NCI-H524 (cell line): ENCODE measurements around the gene A2M.

ENCODE experiments used
- DNase-seq, 2 experiments: peaks; one replicate each; lab custom pipeline; 2025; lab: John Stamatoyannopoulos, UW

A2M gene

DNA sequence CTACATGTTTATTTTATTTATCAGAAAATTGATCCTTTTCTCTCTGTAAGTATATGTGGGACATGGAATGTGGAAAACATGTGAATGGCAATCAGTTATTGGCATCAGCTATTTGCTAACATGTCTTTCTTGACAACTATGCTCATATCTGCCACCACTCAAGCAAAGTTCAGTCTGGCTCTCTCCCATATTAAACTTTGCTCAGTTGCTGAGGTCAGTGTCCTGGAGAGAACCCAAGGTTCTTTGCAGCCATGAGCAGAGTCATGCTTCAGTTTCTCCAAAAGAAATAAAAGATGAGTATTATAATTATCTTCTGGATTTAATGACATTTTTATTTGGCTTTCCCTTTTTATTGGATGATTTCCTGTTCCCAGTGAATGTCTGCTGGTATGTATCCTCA lies 42.6 kb downstream of the A2M start:
- DNase-seq, result no peak

DNA sequence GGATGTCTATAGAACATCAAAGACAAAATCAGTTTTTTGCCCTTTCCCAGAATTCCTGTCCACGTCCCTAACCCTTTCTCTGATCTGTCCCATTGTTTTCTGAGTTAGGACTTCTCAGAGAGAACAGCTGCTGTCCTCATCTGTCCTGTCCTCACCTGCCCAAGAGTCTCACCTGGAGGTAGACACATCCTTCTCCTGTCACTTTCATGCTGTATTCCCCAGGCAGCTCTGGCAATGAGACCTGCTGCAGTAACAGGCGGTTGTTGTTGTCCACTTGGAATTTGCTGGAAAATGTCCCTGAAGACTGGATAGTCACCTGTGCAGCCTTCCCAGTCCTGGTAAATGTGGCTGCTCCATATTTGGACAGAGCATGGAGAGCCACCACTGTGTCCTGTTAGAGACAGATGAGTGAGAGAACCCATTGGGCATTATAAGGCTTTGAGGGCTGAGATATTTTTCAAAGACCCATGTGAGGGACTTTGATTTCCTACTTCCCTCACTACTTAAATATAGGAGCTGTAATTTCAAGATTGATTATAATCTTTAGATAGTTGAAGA lies 43.2 kb downstream of the A2M start:
- DNase-seq, result no peak

DNA sequence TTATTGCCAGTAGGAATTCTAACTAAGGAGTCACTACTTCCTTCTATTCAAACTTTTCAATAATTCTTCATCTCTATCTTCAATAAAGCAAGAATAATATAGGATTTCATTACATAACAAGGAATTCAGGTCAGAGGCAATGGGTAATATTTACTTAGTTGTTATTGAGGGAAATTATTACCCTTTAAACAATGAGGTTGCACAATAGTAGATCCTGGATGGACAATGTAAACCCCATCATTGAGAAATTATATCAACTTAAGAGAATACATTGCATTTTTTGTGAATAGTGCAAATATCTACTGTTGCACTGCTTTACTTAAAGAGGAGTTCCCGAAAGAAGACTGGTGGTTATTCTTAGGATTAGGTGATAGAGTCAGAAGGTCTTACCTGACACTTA lies 43.8 kb downstream of the A2M start:
- no peak for DNase-seq

DNA sequence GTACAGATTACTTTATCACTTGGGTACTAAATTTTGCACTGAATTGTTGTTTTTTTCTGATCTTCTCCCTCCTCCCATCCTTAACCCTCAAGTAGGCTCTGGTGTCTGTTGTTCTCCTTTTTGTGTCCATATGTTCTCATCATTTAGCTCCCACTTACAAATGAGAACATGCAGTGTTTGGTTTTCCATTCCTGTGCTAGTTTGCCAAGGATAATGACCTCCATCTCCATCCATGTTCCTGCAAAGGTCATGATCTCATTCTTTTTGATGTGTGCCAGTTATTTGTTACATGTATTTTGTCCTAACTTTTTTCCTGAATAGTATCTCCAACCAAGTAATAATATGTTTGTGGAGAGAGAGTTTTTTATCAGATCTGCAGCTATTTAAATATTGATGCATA lies 44.2 kb downstream of the A2M start:
- peak in 1 of 2 experiments; percentile 5 for DNase-seq

DNA sequence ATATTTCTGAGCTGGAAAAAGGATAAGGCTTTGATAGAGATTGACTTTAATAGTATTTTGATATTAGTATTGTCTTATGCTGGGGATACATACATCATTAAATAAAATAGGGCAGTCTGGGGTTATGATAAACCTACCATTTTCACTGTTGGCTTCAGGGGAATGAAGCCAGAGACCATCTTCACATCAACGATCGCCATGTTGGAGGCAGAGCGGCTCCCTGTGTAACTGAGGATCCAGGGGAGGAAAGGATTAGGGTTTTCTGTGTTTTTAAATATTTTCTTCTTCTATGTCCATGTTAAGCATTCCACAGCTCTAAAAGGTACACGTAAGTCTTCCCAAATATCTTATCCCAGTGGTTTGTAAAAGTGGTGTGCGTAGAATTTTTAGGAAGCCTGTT lies 45.4 kb downstream of the A2M start:
- no peak for DNase-seq

DNA sequence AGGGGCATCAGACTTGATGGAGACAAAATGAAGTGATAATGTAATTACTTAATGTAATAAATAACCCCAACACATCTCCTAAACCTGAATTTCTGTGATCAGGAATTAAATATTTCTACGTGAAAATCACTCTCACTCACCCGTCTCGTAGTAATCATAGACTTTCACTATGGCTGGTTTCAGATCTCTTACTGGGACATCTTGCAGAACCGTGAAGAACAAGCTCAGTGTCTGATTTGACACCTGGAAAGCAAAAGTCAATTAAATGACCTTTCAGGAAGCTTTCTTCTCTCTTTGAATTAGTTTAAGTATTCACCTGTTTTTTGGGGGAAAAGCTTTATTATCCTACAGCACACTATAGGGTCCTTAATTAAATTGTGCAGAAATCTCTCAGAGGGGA lies 47.1 kb downstream of the A2M start:
- DNase-seq, result no peak

DNA sequence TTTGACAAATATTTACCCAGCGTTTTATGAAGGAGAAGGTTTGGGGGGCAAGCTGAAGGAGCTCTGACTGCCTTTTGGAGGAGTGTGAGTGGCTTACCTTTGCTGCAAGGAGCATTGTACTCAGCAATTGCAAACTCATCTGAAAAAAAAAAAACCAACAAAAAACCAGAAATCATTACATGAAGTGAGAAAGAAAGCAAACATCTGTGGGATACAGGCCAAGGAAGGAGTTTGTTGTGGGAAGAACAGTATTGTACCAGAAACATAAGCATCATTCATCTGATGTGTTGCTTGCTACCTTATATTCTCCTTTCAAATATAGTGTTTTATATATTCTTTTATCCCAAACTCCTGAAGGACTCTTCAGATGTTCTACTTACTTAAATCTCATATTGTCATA lies 47.6 kb downstream of the A2M start:
- DNase-seq, result no peak

DNA sequence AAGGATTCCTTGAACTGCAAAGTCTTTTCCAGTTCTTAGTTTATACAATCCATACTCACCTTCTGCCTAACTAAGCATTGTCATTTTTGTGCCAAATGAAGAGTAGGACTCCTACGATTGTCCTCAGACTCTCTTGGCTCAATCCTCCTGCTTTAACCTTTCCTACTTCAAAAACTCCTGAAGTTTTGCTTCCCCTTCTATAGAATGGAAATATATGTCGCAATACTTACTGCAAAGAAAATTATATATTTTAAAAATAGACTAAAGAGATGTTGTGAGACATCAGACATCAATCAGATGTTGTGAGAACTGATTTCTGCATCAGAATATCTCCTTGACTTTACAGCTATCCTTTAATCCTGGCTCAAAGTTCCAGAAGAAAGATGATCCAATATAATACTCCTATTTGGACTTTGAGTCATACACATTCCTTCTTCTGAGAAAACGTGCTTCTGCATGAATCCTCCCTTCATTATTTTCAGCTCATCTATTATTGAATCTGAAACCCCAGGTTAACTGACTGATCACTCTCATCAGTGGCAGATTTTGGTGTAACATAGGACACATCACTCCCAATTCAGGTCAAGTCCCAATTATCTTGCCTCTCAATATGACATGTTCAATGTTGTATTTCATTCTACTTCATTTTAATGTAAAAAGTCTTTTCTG lies 48.8 kb downstream of the A2M start:
- DNase-seq, result no peak

DNA sequence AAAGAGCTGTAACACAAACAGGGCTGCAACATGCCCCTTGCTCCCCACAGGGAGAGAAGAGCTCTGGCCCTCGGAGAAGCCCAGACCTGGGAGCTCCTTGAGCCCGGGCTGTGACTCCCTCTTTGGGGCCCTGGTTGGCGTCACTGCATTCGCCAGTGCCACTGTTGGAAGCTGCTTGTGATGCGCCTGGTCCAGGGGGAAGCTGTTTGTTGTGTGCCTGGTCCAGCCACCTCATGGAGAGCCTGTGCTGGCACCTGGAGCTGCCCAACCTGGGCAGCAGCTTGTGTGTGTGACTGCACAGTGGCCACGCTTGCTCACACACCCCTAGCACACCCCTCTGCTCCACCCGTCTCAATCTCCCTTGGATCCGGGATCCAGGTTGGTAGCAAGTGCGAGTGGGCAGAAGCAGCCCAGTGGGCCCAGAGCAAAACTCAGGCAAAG lies 49.5 kb downstream of the A2M start:
- DNase-seq, result no peak

DNA sequence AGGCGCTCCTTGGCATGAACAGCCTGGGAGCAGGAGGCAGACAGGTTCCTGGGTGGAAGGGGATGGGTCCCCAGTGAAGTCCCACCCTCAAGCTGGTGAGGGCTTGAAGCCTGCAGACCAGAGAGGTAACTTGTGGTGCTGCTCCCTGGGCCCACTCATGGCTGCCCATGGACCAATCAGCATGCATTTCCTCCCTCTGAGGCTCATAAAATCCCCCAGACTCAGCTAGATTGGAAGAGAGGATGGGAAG lies 50.2 kb downstream of the A2M start:
- no peak for DNase-seq

DNA sequence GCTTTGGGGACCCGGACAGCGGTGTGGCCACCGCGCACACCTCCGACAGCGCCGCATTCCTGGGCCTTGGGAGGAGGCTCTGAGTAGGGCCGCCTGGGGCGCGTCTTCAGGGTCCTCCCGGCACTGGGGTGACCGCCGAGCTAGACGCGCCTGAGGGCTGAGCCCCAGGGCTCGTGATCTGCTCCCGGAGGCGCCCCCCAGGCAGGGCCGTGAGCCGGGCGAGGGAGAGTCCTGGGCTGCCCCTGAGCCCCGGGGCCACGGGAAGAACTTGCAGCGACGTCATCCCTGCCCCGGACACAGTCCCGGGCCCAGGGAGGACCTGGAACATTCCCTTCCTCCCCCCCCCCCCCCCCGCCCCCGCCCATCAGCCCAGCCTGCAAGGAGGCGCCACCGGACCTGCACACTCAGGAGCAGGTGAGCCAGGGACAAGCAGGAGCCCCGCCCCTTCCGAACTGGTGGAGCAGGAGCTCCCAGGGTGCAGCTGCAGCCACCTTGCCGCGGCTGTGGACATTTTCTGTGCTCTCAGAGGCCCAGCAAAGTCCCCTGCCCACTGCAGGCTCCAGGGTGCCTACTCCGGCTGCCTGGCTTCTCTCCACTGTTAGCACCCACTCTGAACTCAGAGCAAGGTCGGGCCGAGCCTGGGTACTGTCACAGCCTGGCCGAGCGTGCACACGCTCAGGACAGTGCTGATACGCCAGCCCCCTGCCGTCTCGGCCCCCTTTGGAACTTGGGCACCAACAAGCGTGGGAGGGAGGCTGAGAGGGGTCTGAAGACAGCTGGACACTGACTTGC lies 50.7 kb downstream of the A2M start:
- no peak for DNase-seq

DNA sequence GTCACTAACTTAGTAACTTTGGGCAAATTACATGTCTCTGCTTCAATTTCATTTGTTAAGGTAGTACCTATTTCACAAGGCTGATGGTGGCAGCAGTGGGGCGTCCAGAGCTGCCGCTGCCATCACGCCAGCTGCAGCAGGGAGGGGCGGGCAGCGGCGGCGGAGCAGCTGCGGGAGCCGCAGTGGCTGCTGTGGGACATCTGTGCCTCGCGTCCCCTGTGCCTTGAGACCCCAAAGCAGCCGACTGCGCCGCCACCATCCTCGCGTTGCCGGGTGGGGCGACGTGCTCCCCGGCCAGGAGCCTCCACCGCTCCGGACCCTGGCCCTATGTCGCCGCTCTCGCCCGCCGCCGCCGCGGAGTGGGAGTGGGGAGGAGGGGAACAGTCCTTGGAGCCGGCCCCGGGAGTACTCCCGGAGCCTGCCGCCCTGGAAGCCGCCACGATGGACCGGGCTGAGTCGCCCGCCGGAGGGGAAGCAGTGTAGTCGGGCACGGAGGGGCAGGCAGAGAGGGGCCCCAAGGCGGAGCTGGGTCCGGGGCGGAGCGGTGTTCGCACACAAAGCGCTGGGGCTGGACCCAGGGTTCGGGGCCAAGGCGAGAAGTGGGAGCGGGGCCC lies 51.4 kb downstream of the A2M start:
- DNase-seq, result peak; percentile 51 to 77

DNA sequence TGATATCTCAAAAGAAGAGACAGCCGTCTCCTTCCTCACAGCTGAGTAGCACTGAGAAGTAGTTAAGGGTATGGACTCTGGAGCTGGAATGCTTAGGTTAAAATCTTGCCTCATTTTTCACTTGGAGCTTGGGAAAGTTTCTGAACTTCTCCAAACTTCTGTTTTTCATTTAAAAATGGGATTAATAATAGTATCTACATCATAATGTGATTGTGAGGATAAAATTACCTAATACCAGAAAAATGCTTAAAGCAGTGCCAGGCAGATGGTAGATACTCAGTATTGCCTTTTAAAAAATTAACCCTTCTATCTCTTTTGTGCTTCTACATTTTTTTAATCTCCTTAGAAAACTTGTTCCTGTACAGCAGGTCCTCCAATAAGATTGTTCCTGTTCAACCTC lies 63.1 kb downstream of the A2M start:
- no peak for DNase-seq

DNA sequence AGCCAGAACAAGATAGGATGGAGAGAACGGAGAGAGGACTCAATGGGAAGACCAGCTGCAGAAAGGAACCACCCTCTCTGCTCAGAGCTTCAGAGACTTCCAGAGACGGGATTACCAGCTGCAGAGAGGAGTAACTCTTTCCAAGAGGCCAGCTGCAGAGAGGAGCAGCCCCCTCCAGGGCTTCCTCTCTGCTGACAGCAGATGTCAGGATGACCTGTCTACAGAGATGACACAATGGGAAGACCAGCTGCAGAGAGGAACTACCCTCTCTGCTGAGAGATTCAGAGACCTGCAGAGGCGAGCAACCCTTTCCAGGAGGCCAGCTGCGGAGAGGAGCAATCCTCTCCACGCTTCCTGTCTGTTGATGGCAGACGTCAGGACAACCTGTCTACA lies 64.6 kb downstream of the A2M start:
- peak in 1 of 2 experiments; percentile 8 for DNase-seq

DNA sequence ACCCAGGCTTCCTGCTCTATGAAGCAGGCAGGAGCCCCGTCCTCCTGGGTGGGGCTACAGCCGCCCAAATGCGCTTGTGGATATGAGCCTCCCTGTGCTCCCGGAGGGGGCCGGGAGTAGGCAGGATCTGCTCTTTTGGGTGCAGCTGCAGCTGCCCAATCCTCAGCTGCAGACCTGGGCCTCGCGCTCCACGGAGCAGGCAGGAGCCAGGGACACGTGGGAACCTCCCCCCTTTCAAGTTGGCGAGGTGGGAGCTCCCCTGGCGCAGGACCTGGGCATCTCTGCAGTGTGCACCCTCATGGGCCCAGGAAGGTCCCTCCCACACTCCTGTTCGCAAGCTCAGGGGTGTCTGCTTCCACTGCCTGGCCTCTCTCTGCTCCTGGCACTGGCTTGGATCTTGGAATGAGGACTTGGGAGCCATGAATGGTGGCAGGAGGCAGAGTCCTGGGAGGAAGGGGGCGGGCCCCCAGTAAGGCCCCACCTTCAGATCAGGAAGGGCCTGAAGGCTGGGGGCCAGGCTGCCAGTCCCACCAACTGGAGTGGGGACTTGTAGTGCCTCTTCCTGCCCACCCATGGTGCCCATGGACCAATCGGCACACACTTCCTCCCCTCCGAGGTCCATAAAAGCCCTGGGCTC lies 65.1 kb downstream of the A2M start:
- DNase-seq, result no peak

DNA sequence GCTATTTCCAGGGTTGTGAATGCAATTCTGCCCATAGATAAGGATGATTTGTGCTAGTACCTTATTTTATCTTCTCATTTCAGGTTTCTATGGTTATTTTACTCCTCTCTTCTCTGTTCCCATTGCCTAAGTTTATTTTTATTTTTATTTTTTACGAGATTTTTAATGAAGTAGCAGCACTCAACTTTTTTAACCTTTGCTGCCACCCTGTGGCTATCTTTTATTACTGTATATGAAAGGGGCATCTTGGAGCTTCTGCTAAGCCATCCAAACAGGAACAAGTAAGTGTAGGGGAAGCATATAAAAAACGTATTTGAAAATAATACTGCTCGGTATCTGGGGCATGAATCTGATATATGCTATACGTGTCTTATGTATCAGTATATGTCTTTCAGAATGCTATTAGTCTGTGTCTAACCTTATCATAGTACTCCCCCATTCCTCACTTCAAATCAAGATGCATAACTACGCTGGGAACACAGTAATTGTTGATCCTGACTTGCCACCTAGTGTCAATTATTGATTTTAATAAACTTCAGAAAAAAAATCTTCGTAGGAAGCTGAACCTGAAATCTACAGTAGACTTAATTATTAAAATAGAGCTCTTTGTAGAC lies 66.1 kb downstream of the A2M start:
- peak in 1 of 2 experiments; percentile 48 for DNase-seq

DNA sequence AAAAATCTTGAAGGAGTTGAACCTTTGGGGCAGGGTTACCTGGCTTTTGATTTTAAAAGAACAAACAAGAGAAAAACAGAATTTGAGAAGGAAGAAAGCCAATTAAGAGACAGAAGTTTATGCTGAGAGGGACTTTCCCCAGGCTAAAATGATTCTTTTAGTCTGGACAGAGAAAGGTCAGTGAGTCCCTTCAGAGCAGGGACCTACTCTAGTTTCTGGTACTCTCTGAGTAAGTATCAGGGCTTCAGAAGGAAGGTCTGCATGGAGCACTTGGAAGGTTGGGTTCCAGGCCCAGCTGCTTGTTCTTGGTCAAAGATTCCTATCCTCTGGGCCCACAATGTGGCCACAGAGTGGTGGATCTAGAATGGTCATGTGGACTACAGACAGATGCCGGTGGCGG lies 66.8 kb downstream of the A2M start:
- DNase-seq, result no peak

DNA sequence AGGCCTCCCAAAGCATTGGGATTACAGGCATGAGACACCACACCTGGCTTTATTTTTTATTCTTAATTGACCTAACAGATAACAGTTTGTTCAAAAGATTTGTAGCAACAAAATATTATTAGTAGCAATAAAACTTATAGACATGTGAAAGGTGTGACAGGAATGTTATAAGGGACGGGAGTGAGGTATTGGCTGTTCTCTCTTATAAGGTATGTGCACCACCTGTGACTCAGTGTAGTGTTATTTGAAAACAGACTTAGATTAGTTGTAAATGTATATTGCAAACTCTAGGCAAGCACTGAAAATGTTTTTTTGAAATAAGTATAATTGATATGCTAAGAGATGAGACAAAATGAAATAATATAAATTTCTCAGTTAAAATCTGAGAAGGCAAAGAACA lies 68.6 kb downstream of the A2M start:
- no peak for DNase-seq

DNA sequence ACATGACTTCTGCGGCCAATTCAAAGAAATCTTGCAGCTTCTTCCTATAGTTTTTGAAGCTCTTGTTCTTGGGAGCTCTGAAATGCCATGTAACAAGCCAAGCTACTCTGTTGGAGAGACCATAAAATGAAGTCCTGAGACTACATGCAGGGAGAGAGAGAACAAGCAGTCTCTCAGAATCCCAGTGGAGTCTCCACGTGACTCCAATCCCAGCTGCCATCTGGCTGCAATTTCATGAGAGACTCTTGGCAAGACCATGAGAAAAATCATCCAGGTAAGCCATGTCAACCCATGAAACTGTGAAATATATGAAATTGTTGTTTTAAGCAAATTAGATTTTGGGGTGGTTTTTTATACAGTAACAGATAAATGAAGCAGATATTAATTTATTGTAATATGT lies 72.0 kb downstream of the A2M start:
- DNase-seq, result peak; percentile 78 to 90

DNA sequence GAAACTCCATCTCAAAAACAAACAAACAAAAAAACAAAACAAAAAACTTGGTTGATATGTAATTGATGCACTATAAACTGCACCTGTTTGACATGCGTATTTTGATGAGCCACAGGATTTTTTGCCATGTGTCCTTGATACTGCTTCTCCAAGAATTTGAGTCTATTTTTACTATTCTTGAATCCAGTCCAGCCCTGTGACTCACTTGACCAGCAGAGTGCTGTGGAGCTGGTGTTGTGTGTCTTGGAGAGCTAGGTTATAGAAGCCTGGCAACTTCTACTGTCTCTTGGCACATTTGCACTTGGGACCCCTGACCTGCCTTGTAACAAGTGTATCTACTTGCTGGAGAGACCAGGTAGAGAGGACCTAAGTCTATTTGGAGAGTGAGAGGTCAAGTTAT lies 74.4 kb downstream of the A2M start:
- no peak for DNase-seq

DNA sequence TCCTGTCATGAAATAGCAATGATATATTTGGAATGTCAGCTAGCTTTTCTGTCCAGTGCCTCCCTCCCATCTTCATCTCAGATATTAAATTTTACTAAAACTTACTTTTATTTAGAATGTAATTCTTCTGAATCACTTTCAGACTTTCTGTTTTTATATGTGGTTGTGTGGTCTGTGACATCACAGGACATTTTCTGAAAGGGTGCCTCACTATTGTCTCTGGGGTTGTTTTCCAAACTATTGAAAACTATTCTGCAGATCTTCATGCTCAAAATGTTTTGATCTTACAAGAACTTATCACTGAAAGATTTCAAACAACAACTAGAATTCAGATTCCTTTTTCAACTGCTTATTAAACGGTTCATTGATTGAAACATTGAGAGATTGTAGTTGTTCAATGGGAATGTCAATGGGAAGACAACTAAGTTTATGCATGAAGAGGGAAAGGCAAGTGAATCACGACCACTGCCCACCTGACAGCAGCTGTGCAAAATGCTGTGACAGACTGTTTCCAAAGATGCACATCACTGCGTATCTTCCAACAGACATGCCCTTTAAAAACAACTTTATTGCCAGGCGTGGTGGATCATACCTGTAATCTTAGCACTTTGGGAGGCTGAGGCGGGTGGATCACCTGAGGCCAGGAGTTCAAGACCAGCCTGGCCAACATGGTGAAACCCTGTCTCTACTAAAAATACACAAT lies 75.1 kb downstream of the A2M start:
- no peak for DNase-seq
